Gastroesophageal sphincter (tissue), 3 donors: ENCODE data around the gene NKX2-1.

Experiments
- CTCF ChIP-seq, 4 experiments: fragments of 200-600 bp in 2 of 4; fragments of 450-650 bp in 2 of 4; sonication (generic) in 1 of 4; IDR thresholded peaks; one replicate each; pipeline ENCODE4 v1.5.1; 2017 to 2019; ENCODE audit warnings: antibody characterized with exemption in 4 of 4, mild to moderate bottlenecking in 2 of 4, moderate library complexity in 2 of 4
- POLR2A ChIP-seq, 2 donors: fragments of 450-650 bp; IDR thresholded peaks; one replicate each; pipeline ENCODE4 v1.6.1; 2017; ENCODE audit warnings: antibody characterized with exemption in 2 of 2, mild to moderate bottlenecking in 2 of 2, moderate library complexity in 1 of 2
- POLR2AphosphoS5 ChIP-seq: sonication (generic); formaldehyde crosslinking; IDR thresholded peaks from one replicate; pipeline ENCODE4 v1.6.1; 2017; ENCODE audit warnings: antibody characterized with exemption

GRCh38 chr14:36512585-36513003 lies 7.4 kb downstream of the NKX2-1 start:
- no peak for TF ChIP-seq POLR2AphosphoS5
- TF ChIP-seq POLR2A (IDR thresholded peaks at IDR 0.05) = no peak
- TF ChIP-seq CTCF (IDR thresholded peaks at IDR 0.05) = no peak
